Urothelium cell line (cell line): Measurements from ENCODE around the gene SMYD1.

Experiments
- DNase-seq: peaks from one replicate; pipeline ENCODE4 v3.0.0; 2011; ENCODE audit warnings: low spot score, mixed read lengths
- FAIRE-seq: peaks from 2 replicates; lab custom pipeline; 2011; peaks lifted over from hg19 to GRCh38; lab: Jason Lieb, UNC

The SMYD1 gene

GRCh38 chr2:88139203-88139702 lies 71.6 kb downstream of the SMYD1 start:
- FAIRE-seq (no peak), DNase-seq (no peak)

DNA sequence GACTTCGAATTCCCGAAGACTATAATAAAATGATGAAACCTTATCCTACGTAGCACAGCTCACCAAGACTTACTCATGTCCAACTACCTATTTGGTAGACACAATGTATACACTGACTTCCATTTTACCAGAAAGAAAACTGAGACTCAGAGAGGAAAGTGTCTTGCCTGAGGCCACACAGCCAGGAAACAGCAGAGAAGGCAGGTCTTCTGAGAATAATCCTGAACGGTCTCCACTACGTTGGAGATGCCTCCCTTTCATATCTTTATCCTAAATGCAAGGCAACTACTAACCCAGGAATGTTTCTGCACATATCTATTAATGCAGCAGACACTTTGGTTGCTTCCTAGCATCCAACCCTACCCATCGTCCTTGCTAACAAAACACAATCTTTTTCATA lies 72.2 kb downstream of the SMYD1 start:
- DNase-seq (no peak), FAIRE-seq (no peak)

DNA sequence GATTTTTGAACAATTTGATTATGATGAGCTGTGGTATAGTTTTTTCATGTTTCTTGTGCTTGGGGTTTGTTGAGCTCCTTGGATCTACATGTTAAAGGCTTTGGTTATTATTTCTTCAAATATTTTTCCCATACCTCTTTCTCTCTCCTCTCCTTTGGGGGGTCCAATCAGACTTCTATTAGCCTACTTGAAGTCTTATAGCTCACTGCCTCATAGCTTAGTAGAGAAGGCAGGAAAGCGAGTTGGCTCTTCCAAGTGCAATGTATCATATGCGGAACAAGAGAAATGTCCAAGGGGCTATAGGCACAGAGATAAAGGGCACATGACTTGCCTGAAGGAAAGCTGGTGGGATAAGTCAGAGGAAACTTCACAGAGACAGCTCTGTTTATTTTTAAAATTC lies 74.3 kb downstream of the SMYD1 start:
- FAIRE-seq: no peak
- no peak for DNase-seq

DNA sequence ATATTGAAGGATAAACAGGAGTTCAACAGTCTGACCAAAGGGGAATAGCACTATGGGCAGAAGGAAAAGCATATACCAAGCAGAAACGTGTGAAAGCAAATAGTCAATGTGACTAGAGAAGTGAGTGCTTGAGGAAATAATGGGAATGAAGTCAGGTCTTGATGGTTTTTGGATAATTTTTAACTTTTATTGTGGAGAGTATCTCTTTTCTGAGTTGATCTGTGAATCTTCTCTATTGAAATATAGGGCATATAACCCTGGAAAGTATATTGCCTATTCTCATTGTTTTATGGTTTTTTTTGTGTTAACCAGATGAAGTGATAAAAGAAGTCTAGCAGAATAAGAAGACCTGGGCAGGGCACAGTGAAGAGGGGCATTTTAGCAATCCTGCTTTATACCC lies 76.6 kb downstream of the SMYD1 start:
- DNase-seq (no peak), FAIRE-seq (no peak)

GRCh38 chr2:88144914-88145497 lies 77.4 kb downstream of the SMYD1 start:
- FAIRE-seq: no peak
- DNase-seq: no peak

- peak; percentile 5 for FAIRE-seq
- DNase-seq: no peak
Measured at GRCh38 chr2:88146590-88146989, 79.0 kb downstream of the SMYD1 start.

GRCh38 chr2:88147145-88147544 lies 79.5 kb downstream of the SMYD1 start:
- DNase-seq (no peak), FAIRE-seq (no peak)

DNA sequence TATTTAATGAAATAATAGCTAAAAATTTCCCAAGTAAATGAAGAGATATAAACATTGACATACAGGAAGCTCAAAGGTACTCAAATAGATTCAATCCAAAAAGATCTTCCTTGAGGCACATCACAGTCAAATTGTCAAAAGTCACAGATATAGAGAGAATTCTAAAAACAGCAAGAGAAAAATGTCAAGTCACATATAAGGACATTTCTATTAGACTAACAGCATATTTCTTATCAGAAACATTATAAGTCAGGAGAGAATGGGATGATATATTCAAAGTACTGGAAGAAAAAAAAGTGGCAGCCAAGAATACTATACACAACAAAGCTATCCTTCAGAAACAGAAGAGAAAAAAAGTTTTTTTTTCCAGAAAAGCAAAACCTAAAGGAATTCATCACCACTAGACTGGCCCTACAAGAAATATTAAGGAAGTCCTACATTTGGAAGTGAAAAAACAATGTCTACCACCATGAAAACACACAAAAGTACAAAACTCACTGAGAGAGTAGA lies 81.4 kb downstream of the SMYD1 start:
- FAIRE-seq (no peak), DNase-seq (no peak)

- FAIRE-seq (no peak), DNase-seq (no peak)
Measured at GRCh38 chr2:88159481-88159880, 91.9 kb downstream of the SMYD1 start.

DNA sequence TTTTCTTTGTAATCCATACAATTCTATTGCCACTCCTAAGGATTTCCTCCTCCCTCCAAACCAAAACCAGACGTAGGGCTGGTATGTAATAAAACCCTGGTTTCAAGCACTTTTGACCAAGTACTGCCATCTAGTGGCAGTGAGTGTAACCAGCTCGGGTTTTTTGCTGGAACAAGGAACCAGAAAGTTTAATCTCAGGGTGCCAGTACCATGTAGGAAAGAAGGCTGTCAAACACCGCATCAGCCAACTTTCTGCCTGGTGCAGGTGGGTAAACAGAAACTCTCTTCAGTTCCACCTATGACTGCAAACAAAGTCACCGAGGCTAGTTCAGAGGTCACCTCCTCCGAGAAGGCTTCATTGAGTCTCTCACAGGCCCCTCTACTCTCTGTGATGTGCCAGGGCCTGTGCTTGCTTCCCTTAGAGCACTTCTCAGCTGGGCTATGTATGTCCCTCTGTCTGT lies 92.4 kb downstream of the SMYD1 start:
- DNase-seq (peak; percentile 73), FAIRE-seq (peak; percentile 20)

- DNase-seq (no peak), FAIRE-seq (no peak)
Measured at GRCh38 chr2:88160517-88160916, 92.9 kb downstream of the SMYD1 start.

GRCh38 chr2:88161446-88162244 lies 94.0 kb downstream of the SMYD1 start:
- FAIRE-seq: no peak
- DNase-seq: no peak
